ENCODE data around the gene FCRL5.
"Not testable (repeated sequence)": the region's sequence is repeated elsewhere in the genome, so short reads cannot be mapped to it uniquely, and the experiment has no call there.

The FCRL5 gene

DNA sequence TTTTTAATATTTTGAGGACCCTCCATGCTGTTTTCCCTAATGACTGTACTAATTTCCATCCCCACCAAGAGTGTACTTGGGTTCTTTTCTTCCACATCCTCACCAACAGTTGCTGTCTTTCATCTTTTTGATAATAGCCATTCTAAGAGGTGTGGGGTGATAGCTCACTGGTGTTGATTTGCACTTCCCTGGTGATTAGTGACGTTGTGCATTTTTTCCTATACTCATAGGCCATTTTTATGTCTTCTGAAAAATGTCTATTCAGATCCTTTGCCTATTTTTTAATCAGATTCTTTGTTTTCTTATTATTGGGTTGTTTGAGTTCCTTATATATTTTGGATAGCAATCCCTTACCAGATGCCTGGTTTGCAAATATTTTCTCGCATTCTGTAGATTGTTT is 64.2 kb downstream of the FCRL5 start:
- no peak overlapping the region for H3K27ac ChIP-seq (ENCODE audit: low read depth, low read length)
- no peak overlapping the region for H3K4me3 ChIP-seq (ENCODE audit: low read depth, low read length)
- H3K4me1 ChIP-seq (ENCODE audit: control insufficient read depth, insufficient read depth, low read length, unreplicated experiment): no peaks in the 10 kb centered on the region
- H3K27me3 ChIP-seq (ENCODE audit: insufficient read depth, low read length): peaks cover 15% of the 10 kb centered on the region
- no peaks in the 10 kb centered on the region for H3K79me2 ChIP-seq (ENCODE audit: control insufficient read depth, insufficient read depth, low read length, unreplicated experiment)
- no peak overlapping the region for H2AFZ ChIP-seq (ENCODE audit: low read length, unreplicated experiment)
- no peaks in the 10 kb centered on the region for H3K36me3 ChIP-seq (ENCODE audit: insufficient read depth, low read length)

DNA sequence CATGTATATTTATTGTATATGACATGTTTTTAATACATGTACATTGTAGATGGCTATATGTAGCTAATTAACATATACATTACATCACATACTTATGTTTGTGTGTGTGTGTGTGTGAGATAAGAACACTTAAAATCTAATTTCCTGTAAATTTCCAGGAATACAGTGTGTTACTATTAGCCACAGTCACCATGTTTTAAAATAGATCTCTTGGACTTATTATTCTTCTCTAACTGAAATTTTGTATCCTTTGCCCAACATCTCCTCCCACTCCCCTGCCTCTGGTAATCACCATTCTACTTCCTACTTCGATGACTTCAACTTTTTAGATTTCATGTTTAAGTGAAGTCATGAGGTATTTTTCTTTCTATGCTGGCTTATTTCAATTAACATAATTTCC is 64.8 kb downstream of the FCRL5 start:
- Histone ChIP-seq H3K4me1 (ENCODE audit: control insufficient read depth, insufficient read depth, low read length, unreplicated experiment) (no peaks in the 10 kb centered on the region), H3K79me2 (ENCODE audit: control insufficient read depth, insufficient read depth, low read length, unreplicated experiment) (no peaks in the 10 kb centered on the region), H3K36me3 (ENCODE audit: insufficient read depth, low read length) (no peaks in the 10 kb centered on the region), H3K27me3 (ENCODE audit: insufficient read depth, low read length) (peaks cover 13% of the 10 kb centered on the region), H2AFZ (ENCODE audit: low read length, unreplicated experiment) (no peak overlapping the region), H3K27ac (ENCODE audit: low read depth, low read length) (no peak overlapping the region), H3K4me3 (ENCODE audit: low read depth, low read length) (no peak overlapping the region)

DNA sequence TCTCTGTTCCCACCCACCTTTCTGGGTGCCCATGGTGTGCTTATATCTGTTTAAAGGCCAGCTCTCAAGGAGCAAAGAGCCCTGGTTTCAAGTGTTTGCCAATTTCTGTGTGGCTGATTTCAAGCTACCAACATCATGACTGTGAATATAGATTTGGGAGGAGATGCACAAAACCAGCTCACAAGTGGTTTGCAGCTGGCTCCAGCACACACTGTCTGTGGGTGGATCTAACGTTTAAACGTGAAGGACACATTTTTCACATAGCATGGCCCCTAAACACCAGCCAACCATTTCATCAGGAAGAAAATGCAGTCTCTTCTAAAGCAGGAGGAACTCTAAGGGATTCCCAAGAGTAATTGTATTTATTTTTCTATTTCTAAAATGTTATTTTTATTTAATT is 65.2 kb downstream of the FCRL5 start:
- H3K4me3 ChIP-seq (ENCODE audit: low read depth, low read length): no peak overlapping the region
- no peaks in the 10 kb centered on the region for H3K36me3 ChIP-seq (ENCODE audit: insufficient read depth, low read length)
- no peak overlapping the region for H2AFZ ChIP-seq (ENCODE audit: low read length, unreplicated experiment)
- H3K27me3 ChIP-seq (ENCODE audit: insufficient read depth, low read length): peaks cover 11% of the 10 kb centered on the region
- H3K4me1 ChIP-seq (ENCODE audit: control insufficient read depth, insufficient read depth, low read length, unreplicated experiment): no peaks in the 10 kb centered on the region
- no peaks in the 10 kb centered on the region for H3K79me2 ChIP-seq (ENCODE audit: control insufficient read depth, insufficient read depth, low read length, unreplicated experiment)
- no peak overlapping the region for H3K27ac ChIP-seq (ENCODE audit: low read depth, low read length)

DNA sequence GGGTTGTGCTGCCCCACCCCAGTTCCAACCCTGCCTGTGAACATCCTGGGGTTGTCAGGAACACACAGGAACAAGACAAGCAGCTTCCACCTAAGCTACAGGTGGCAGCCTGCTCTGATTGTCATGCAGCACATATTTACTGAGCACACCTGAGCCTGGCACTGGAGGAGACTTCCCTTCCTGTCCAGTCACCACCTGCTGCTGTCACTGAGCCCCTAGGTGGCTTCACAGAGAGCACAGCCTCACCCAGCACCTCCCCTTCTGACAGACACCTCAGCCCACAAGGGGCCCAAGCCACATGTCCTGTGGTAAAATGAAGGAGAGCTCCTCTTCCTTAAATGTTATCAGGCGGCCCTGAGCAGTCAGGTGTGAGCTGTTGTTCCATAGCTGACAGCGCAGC is 65.9 kb downstream of the FCRL5 start:
- not testable (repeated sequence) for H3K79me2 ChIP-seq (ENCODE audit: control insufficient read depth, insufficient read depth, low read length, unreplicated experiment); H3K36me3 ChIP-seq (ENCODE audit: insufficient read depth, low read length); H3K27ac ChIP-seq (ENCODE audit: low read depth, low read length); H3K4me3 ChIP-seq (ENCODE audit: low read depth, low read length); H3K27me3 ChIP-seq (ENCODE audit: insufficient read depth, low read length); H3K4me1 ChIP-seq (ENCODE audit: control insufficient read depth, insufficient read depth, low read length, unreplicated experiment); H2AFZ ChIP-seq (ENCODE audit: low read length, unreplicated experiment)

DNA sequence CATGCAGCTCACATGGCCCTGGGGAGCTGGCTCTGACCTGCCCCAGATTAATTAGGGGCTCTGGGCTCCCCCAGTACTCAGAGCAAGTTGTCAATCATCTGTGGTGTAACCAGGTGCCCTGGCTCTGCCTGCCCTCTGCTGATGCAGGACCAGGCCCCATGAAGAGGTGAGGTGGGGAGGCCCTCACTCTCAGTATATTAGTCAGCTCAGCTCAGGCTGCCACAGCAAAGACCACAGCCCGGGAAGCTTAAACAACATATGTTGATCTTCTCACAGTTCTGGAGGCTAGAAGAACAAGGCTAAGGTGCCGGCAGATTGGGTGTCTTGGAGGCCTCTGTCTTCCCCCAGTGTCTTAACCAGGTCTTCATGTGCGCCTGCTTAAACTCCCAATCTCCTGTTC is 66.5 kb downstream of the FCRL5 start:
- Histone ChIP-seq H3K27ac (ENCODE audit: low read depth, low read length) (no peak overlapping the region), H3K4me3 (ENCODE audit: low read depth, low read length) (no peak overlapping the region), H3K36me3 (ENCODE audit: insufficient read depth, low read length) (no peaks in the 10 kb centered on the region), H3K4me1 (ENCODE audit: control insufficient read depth, insufficient read depth, low read length, unreplicated experiment) (no peaks in the 10 kb centered on the region), H3K27me3 (ENCODE audit: insufficient read depth, low read length) (0 out of 2 replicates have a peak, but pooled peaks cover 3% of the 10 kb centered on the region), H3K79me2 (ENCODE audit: control insufficient read depth, insufficient read depth, low read length, unreplicated experiment) (no peaks in the 10 kb centered on the region), H2AFZ (ENCODE audit: low read length, unreplicated experiment) (no peak overlapping the region)

DNA sequence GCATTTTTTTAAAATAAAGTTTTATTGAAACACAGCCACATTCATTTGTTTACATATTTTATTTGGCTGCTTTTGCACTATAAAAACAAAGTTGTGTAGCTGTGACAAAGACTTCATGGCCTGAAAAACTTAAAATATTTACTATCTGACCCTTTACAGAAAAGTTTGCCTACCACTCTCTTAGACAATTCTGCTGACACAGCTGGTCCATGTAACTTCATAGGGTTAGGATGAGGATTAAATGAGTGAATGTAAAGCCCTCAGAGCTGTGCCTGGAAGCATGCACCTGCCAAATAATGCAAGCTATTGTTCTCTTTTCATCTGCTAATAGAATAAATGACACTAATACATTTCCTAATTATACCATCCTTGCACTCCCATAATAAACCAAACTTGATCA is 67.7 kb downstream of the FCRL5 start:
- Histone ChIP-seq H3K79me2 (ENCODE audit: control insufficient read depth, insufficient read depth, low read length, unreplicated experiment) (no peaks in the 10 kb centered on the region), H3K36me3 (ENCODE audit: insufficient read depth, low read length) (no peaks in the 10 kb centered on the region), H3K4me3 (ENCODE audit: low read depth, low read length) (no peak overlapping the region), H3K27me3 (ENCODE audit: insufficient read depth, low read length) (0 out of 2 replicates have a peak, but pooled peaks cover 3% of the 10 kb centered on the region), H2AFZ (ENCODE audit: low read length, unreplicated experiment) (no peak overlapping the region), H3K27ac (ENCODE audit: low read depth, low read length) (no peak overlapping the region), H3K4me1 (ENCODE audit: control insufficient read depth, insufficient read depth, low read length, unreplicated experiment) (no peaks in the 10 kb centered on the region)

DNA sequence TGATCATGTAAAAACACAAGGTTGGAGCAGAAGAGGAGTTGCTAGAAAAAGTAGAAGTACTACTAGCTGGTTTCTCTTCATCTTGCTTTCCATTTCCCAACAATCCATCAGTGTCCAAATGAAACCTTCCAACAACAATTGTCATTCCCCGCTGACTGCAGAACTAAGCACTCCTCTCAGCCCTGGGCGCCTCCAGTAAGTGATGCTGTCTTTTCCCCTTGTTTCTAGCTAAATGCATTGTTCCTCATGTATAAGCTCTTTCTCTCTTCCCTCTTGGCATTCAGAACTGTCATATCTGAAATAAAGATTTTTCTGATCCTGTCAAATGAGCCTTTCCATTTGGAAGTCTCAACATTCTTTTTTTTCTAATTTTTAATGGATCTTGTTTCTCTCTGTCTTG is 68.7 kb downstream of the FCRL5 start:
- Histone ChIP-seq H3K36me3 (ENCODE audit: insufficient read depth, low read length) (no peaks in the 10 kb centered on the region), H3K4me3 (ENCODE audit: low read depth, low read length) (no peak overlapping the region), H3K79me2 (ENCODE audit: control insufficient read depth, insufficient read depth, low read length, unreplicated experiment) (no peaks in the 10 kb centered on the region), H2AFZ (ENCODE audit: low read length, unreplicated experiment) (no peak overlapping the region), H3K27ac (ENCODE audit: low read depth, low read length) (no peak overlapping the region), H3K4me1 (ENCODE audit: control insufficient read depth, insufficient read depth, low read length, unreplicated experiment) (no peaks in the 10 kb centered on the region), H3K27me3 (ENCODE audit: insufficient read depth, low read length) (0 out of 2 replicates have a peak, but pooled peaks cover 3% of the 10 kb centered on the region)

DNA sequence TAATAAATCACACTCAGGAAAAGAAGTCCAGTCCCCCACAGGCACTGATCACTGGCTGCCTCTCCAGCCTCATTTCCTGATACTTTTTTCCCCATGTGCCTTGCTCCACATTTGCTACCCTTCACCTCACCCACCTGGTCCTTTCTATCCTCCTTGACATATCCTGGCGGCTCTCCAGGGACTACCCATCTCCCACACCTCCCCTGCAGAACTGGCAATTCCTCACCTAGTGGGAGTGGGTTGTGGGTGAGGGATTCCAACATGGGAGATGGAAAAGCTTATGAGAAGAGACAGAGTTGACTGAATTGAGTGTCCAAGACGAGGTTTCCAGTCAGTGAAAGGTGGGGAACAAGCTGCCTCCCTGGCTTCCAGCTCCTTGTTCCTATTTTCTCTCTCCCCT is 69.6 kb downstream of the FCRL5 start:
- Histone ChIP-seq H3K36me3 (ENCODE audit: insufficient read depth, low read length) (no peaks in the 10 kb centered on the region), H3K27me3 (ENCODE audit: insufficient read depth, low read length) (0 out of 2 replicates have a peak, but pooled peaks cover 3% of the 10 kb centered on the region), H3K4me3 (ENCODE audit: low read depth, low read length) (no peak overlapping the region), H3K27ac (ENCODE audit: low read depth, low read length) (no peak overlapping the region), H3K79me2 (ENCODE audit: control insufficient read depth, insufficient read depth, low read length, unreplicated experiment) (no peaks in the 10 kb centered on the region), H2AFZ (ENCODE audit: low read length, unreplicated experiment) (no peak overlapping the region), H3K4me1 (ENCODE audit: control insufficient read depth, insufficient read depth, low read length, unreplicated experiment) (no peaks in the 10 kb centered on the region)

DNA sequence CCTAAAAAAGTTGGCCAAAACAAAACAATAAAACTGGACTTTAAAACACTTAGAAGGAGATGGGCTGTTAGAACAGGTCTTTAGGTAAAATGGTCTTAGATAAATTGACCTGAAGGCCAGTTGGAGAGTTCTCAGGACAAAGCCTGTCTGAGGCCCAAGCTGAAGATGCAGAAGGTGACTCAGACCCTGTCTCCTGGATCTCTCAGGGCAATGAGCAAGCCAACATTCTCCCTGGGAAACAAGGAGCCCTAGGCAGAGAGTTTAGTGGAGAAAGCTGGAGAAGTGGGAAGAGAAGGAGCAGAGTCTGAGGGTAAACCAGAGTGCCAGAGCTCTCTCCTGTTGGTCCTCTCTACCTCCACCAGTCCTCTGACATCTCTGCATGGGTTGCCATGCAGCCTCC is 70.1 kb downstream of the FCRL5 start:
- Histone ChIP-seq H2AFZ (ENCODE audit: low read length, unreplicated experiment) (no peak overlapping the region), H3K36me3 (ENCODE audit: insufficient read depth, low read length) (no peaks in the 10 kb centered on the region), H3K4me3 (ENCODE audit: low read depth, low read length) (no peak overlapping the region), H3K27ac (ENCODE audit: low read depth, low read length) (no peak overlapping the region), H3K27me3 (ENCODE audit: insufficient read depth, low read length) (0 out of 2 replicates have a peak, but pooled peaks cover 3% of the 10 kb centered on the region), H3K79me2 (ENCODE audit: control insufficient read depth, insufficient read depth, low read length, unreplicated experiment) (no peaks in the 10 kb centered on the region), H3K4me1 (ENCODE audit: control insufficient read depth, insufficient read depth, low read length, unreplicated experiment) (no peaks in the 10 kb centered on the region)

DNA sequence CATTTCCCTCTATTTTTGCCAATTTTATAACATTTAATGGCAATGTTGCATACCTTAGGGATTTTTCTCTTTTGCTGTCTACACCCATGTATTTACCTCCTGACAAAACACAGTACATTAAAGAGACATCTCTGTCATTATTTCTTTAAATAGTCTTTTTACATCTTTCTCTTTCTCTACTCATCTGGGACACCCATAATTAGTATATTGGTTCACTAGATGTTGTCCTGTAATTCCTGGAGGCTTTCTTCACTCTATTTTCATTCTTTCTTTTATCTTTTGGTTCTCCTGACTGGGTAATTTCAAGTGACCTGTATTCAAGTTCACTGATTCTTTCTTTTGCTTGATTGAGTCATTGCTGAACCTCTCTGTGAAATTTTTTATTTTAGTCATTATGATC is 74.3 kb downstream of the FCRL5 start:
- peaks cover 7% of the 10 kb centered on the region; the same call in 1 of the 2 replicates for H3K27me3 ChIP-seq (ENCODE audit: insufficient read depth, low read length)
- no peak overlapping the region for H2AFZ ChIP-seq (ENCODE audit: low read length, unreplicated experiment)
- no peaks in the 10 kb centered on the region for H3K79me2 ChIP-seq (ENCODE audit: control insufficient read depth, insufficient read depth, low read length, unreplicated experiment)
- no peaks in the 10 kb centered on the region for H3K4me1 ChIP-seq (ENCODE audit: control insufficient read depth, insufficient read depth, low read length, unreplicated experiment)
- H3K36me3 ChIP-seq (ENCODE audit: insufficient read depth, low read length): no peaks in the 10 kb centered on the region
- H3K4me3 ChIP-seq (ENCODE audit: low read depth, low read length): no peak overlapping the region
- no peak overlapping the region for H3K27ac ChIP-seq (ENCODE audit: low read depth, low read length)

DNA sequence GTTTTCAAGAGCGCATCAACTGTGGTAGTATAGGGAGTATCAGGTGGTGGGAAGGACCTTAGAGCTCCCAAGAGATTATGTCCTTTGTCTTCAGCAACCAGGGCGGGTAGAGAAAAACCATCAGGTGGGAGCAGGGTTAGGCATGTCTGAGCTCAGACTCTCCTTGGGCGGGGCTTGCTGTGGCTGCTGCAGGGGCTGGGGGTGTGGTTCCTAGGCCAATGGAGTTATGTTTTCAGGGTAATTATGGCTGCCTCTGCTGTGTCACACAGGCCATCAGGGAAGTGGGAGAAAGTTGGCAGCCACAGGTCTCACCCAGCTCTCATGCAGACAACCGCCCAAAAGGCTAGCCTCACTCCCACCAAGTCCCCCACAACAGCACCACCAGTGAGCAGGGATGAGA is 74.9 kb downstream of the FCRL5 start:
- H3K4me1 ChIP-seq (ENCODE audit: control insufficient read depth, insufficient read depth, low read length, unreplicated experiment): no peaks in the 10 kb centered on the region
- H2AFZ ChIP-seq (ENCODE audit: low read length, unreplicated experiment): no peak overlapping the region
- H3K36me3 ChIP-seq (ENCODE audit: insufficient read depth, low read length): no peaks in the 10 kb centered on the region
- no peak overlapping the region for H3K4me3 ChIP-seq (ENCODE audit: low read depth, low read length)
- H3K27ac ChIP-seq (ENCODE audit: low read depth, low read length): no peak overlapping the region
- peaks cover 10% of the 10 kb centered on the region; the same call in 1 of the 2 replicates for H3K27me3 ChIP-seq (ENCODE audit: insufficient read depth, low read length)
- H3K79me2 ChIP-seq (ENCODE audit: control insufficient read depth, insufficient read depth, low read length, unreplicated experiment): no peaks in the 10 kb centered on the region
